Measurements from ENCODE around the gene RBMS3. TPM values are rescaled to one million over a fixed set of nuclear protein-coding genes. Genes with fewer than 3 reads are reported as not detected.
A peak's percentile ranks its signal among the peaks of the same experiment; 100 is the strongest.

Gene RBMS3
- total RNA-seq, 1 donor: 81.1 TPM

- H3K36me3 ChIP-seq (ENCODE audit: insufficient read depth, low read length): no peaks in the 10 kb centered on the region
- no peaks in the 10 kb centered on the region for H3K27me3 ChIP-seq (ENCODE audit: insufficient read depth, low read length)
- no peak for TF ChIP-seq CTCF (IDR thresholded peaks at IDR 0.05; ENCODE audit: extremely low read depth, low read depth, low read length)
- no peaks in the 10 kb centered on the region for H4K20me1 ChIP-seq (ENCODE audit: insufficient read depth, low read length)
- no peak for DNase-seq (ENCODE audit: insufficient read length, low spot score, missing footprints)
- no peak overlapping the region for H3K27ac ChIP-seq (ENCODE audit: low read depth, low read length)
- H3K79me2 ChIP-seq (ENCODE audit: insufficient read depth, low read length): no peaks in the 10 kb centered on the region
- no peaks in the 10 kb centered on the region for H3K9me3 ChIP-seq (ENCODE audit: low read depth, low read length)
- no peak overlapping the region for H3K4me2 ChIP-seq (ENCODE audit: insufficient read depth, low read length)
- no peak overlapping the region for H2AFZ ChIP-seq (ENCODE audit: low read length)
- H3K4me3 ChIP-seq (ENCODE audit: insufficient read depth, low read length): no peak overlapping the region
- no peaks in the 10 kb centered on the region for H3K4me1 ChIP-seq (ENCODE audit: insufficient read depth, low read length)
These were observed 396.6 kb downstream of the RBMS3 start for GRCh38 chr3:29677421-29677820.

- H3K4me2 ChIP-seq (ENCODE audit: insufficient read depth, low read length): no peak overlapping the region
- H3K36me3 ChIP-seq (ENCODE audit: insufficient read depth, low read length): no peaks in the 10 kb centered on the region
- H3K9me3 ChIP-seq (ENCODE audit: low read depth, low read length): no peaks in the 10 kb centered on the region
- DNase-seq (ENCODE audit: insufficient read length, low spot score, missing footprints): no peak
- H4K20me1 ChIP-seq (ENCODE audit: insufficient read depth, low read length): no peaks in the 10 kb centered on the region
- no peak overlapping the region for H3K4me3 ChIP-seq (ENCODE audit: insufficient read depth, low read length)
- no peak overlapping the region for H3K27ac ChIP-seq (ENCODE audit: low read depth, low read length)
- H2AFZ ChIP-seq (ENCODE audit: low read length): no peak overlapping the region
- peaks cover 18% of the 10 kb centered on the region for H3K4me1 ChIP-seq (ENCODE audit: insufficient read depth, low read length)
- no peaks in the 10 kb centered on the region for H3K79me2 ChIP-seq (ENCODE audit: insufficient read depth, low read length)
- H3K27me3 ChIP-seq (ENCODE audit: insufficient read depth, low read length): no peaks in the 10 kb centered on the region
- TF ChIP-seq CTCF (IDR thresholded peaks at IDR 0.05; ENCODE audit: extremely low read depth, low read depth, low read length): no peak
These were observed 399.1 kb downstream of the RBMS3 start for GRCh38 chr3:29679944-29680343.

- Histone ChIP-seq H2AFZ (ENCODE audit: low read length) (no peak overlapping the region), H3K27me3 (ENCODE audit: insufficient read depth, low read length) (no peaks in the 10 kb centered on the region), H3K4me1 (ENCODE audit: insufficient read depth, low read length) (peaks cover 23% of the 10 kb centered on the region), H3K4me2 (ENCODE audit: insufficient read depth, low read length) (peak overlapping the region; percentile 14), H3K9me3 (ENCODE audit: low read depth, low read length) (no peaks in the 10 kb centered on the region), H3K79me2 (ENCODE audit: insufficient read depth, low read length) (peaks cover 7% of the 10 kb centered on the region), H3K4me3 (ENCODE audit: insufficient read depth, low read length) (no peak overlapping the region), H3K27ac (ENCODE audit: low read depth, low read length) (peak overlapping the region; percentile 85), H3K36me3 (ENCODE audit: insufficient read depth, low read length) (no peaks in the 10 kb centered on the region), H4K20me1 (ENCODE audit: insufficient read depth, low read length) (no peaks in the 10 kb centered on the region)
- no peak for TF ChIP-seq CTCF (IDR thresholded peaks at IDR 0.05; ENCODE audit: extremely low read depth, low read depth, low read length)
- peak; percentile 48 for DNase-seq (ENCODE audit: insufficient read length, low spot score, missing footprints)
These were observed 402.4 kb downstream of the RBMS3 start for GRCh38 chr3:29683018-29683993.

GRCh38 chr3:29686889-29687592 lies 406.2 kb downstream of the RBMS3 start:
- H4K20me1 ChIP-seq (ENCODE audit: insufficient read depth, low read length): no peaks in the 10 kb centered on the region
- H2AFZ ChIP-seq (ENCODE audit: low read length): no peak overlapping the region
- H3K4me2 ChIP-seq (ENCODE audit: insufficient read depth, low read length): peak overlapping the region; percentile 39
- peaks cover 7% of the 10 kb centered on the region for H3K79me2 ChIP-seq (ENCODE audit: insufficient read depth, low read length)
- no peak for TF ChIP-seq CTCF (IDR thresholded peaks at IDR 0.05; ENCODE audit: extremely low read depth, low read depth, low read length)
- H3K4me3 ChIP-seq (ENCODE audit: insufficient read depth, low read length): no peak overlapping the region
- H3K27ac ChIP-seq (ENCODE audit: low read depth, low read length): peak overlapping the region; percentile 70
- H3K36me3 ChIP-seq (ENCODE audit: insufficient read depth, low read length): no peaks in the 10 kb centered on the region
- no peaks in the 10 kb centered on the region for H3K9me3 ChIP-seq (ENCODE audit: low read depth, low read length)
- no peaks in the 10 kb centered on the region for H3K27me3 ChIP-seq (ENCODE audit: insufficient read depth, low read length)
- H3K4me1 ChIP-seq (ENCODE audit: insufficient read depth, low read length): peaks cover 27% of the 10 kb centered on the region
- peak; percentile 58 for DNase-seq (ENCODE audit: insufficient read length, low spot score, missing footprints)

All from osteoblast (primary cell).